ENCODE data around the gene MSH3.
"Not testable (repeated sequence)": the region's sequence is repeated elsewhere in the genome, so short reads cannot be mapped to it uniquely, and the experiment has no call there.

MSH3 gene

DNA sequence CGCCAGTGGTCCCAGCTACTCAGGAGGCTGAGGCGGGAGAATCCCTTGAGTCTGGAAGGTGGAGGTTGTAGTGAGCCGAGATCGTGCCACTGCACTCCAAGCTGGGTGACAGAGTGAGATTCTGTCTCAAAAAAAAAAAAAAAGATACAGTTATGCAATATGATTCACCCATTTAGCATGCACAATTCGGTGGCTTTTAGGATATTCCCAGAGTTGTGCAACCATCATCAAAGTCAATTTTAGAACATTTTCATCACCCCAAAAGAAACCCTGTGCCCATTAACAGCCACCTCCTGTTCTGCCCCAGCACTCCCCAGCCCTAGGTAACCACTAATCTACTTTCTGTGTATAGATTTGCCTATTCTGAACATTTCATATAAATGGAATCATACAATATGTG, 4.7 kb downstream of the MSH3 start:
- H3K27ac Mint-ChIP-seq: no peak overlapping the region
- H3K4me3 Mint-ChIP-seq: no peak overlapping the region
- DNase-seq: no peak
- TF ChIP-seq, protein P1, sequence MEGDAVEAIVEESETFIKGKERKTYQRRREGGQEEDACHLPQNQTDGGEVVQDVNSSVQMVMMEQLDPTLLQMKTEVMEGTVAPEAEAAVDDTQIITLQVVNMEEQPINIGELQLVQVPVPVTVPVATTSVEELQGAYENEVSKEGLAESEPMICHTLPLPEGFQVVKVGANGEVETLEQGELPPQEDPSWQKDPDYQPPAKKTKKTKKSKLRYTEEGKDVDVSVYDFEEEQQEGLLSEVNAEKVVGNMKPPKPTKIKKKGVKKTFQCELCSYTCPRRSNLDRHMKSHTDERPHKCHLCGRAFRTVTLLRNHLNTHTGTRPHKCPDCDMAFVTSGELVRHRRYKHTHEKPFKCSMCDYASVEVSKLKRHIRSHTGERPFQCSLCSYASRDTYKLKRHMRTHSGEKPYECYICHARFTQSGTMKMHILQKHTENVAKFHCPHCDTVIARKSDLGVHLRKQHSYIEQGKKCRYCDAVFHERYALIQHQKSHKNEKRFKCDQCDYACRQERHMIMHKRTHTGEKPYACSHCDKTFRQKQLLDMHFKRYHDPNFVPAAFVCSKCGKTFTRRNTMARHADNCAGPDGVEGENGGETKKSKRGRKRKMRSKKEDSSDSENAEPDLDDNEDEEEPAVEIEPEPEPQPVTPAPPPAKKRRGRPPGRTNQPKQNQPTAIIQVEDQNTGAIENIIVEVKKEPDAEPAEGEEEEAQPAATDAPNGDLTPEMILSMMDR (IDR thresholded peaks at IDR 0.05): no peak
- peaks cover 23% of the 10 kb centered on the region for H3K9me3 Mint-ChIP-seq
- peaks cover 72% of the 10 kb centered on the region for H3K36me3 Mint-ChIP-seq (ENCODE audit: low read depth)
- peaks cover 24% of the 10 kb centered on the region for H3K4me1 Mint-ChIP-seq
- peaks cover 5% of the 10 kb centered on the region for H3K27me3 Mint-ChIP-seq (ENCODE audit: low read depth, poor library complexity)

DNA sequence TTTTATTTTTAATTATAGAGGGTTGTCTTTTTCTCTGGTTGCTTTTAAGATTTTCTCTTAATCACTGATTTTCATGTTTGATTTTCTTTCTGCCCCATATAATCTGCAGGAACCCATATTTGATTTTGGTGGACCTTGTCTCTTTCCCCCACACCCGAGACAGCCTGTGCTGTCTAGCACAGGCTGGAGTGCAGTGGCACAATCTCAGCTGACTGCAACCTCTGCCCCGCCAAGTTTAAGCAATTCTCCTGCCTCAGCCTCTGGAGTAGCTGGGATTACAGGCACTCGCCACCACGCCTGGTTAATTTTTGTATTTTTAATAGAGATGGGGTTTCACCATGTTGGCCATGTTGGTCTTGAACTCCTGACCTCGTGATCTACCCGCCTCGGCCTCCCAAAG, 6.2 kb downstream of the MSH3 start:
- not testable (repeated sequence) for H3K27me3 Mint-ChIP-seq (ENCODE audit: low read depth, poor library complexity); DNase-seq; H3K4me3 Mint-ChIP-seq
- Mint-ChIP-seq H3K4me1 (peaks cover 15% of the 10 kb centered on the region), H3K9me3 (peaks cover 23% of the 10 kb centered on the region), H3K36me3 (ENCODE audit: low read depth) (peaks cover 87% of the 10 kb centered on the region), H3K27ac (peak overlapping the region; percentile 79)

DNA sequence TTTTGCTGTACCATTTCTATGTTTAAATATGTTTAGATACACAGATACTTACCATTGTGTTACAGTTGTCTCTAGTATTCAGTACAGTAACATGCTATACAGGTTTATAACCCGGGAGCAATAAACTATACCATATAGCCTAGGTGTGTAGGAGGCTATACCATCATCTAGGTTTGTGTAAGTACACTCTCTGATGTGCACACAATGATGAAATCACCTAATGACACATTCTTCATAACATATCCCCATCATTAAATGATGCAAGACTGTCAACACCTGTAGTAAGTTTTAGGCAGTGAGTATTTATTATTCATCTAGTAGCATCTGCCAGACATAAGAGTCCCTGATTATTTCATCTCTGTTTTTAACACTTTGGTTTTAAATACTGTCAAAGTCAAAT, 7.7 kb downstream of the MSH3 start:
- TF ChIP-seq, protein P1 (IDR thresholded peaks at IDR 0.05): no peak
- H3K4me3 Mint-ChIP-seq: no peak overlapping the region
- peaks cover 23% of the 10 kb centered on the region for H3K9me3 Mint-ChIP-seq
- peaks cover 5% of the 10 kb centered on the region for H3K27me3 Mint-ChIP-seq (ENCODE audit: low read depth, poor library complexity)
- peaks cover 5% of the 10 kb centered on the region for H3K4me1 Mint-ChIP-seq
- peaks cover 89% of the 10 kb centered on the region for H3K36me3 Mint-ChIP-seq (ENCODE audit: low read depth)
- H3K27ac Mint-ChIP-seq: no peak overlapping the region
- DNase-seq: no peak

DNA sequence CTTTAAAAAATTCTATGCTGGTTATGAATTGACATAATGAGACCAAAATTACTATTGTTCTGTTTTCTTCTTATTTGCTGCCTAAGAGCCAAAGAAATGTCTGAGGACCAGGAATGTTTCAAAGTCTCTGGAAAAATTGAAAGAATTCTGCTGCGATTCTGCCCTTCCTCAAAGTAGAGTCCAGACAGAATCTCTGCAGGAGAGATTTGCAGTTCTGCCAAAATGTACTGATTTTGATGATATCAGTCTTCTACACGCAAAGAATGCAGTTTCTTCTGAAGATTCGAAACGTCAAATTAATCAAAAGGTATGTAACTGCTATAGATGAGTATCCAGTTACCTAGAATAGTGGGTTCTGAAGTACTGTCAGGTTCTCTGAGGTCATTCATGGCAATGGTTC, 10.6 kb downstream of the MSH3 start:
- H3K4me1 Mint-ChIP-seq: no peaks in the 10 kb centered on the region
- TF ChIP-seq, protein P1 (IDR thresholded peaks at IDR 0.05): no peak
- peaks cover 5% of the 10 kb centered on the region for H3K27me3 Mint-ChIP-seq (ENCODE audit: low read depth, poor library complexity)
- no peak overlapping the region for H3K27ac Mint-ChIP-seq
- no peak overlapping the region for H3K4me3 Mint-ChIP-seq
- H3K36me3 Mint-ChIP-seq (ENCODE audit: low read depth): peaks cover 68% of the 10 kb centered on the region
- DNase-seq: no peak
- peaks cover 19% of the 10 kb centered on the region for H3K9me3 Mint-ChIP-seq

DNA sequence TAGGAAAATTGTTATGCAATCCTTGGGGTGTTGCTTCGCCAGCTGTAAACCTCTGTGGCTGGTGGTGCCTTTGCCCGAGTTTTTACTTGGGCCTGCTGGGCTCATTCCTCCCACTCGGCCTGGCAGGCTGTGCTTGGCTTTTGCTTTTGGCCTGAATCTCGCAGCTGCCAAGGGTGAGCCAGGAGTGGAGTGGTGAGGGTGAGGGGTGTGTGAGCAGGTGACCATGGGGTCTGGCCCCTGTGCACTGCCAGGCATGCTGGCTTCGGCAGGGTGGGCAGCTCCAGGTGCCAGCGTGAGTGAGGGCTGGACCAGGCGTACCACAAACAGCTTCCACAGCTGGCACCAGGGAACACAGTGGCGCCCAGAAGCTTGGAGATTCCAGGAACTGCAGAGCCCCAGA, 12.9 kb downstream of the MSH3 start:
- Mint-ChIP-seq H3K4me3 (no peak overlapping the region), H3K27ac (peak overlapping the region; percentile 59), H3K4me1 (peaks cover 8% of the 10 kb centered on the region), H3K27me3 (ENCODE audit: low read depth, poor library complexity) (no peaks in the 10 kb centered on the region), H3K36me3 (ENCODE audit: low read depth) (peaks cover 50% of the 10 kb centered on the region), H3K9me3 (peaks cover 11% of the 10 kb centered on the region)
- TF ChIP-seq, protein P1 (IDR thresholded peaks at IDR 0.05): no peak
- no peak for DNase-seq

DNA sequence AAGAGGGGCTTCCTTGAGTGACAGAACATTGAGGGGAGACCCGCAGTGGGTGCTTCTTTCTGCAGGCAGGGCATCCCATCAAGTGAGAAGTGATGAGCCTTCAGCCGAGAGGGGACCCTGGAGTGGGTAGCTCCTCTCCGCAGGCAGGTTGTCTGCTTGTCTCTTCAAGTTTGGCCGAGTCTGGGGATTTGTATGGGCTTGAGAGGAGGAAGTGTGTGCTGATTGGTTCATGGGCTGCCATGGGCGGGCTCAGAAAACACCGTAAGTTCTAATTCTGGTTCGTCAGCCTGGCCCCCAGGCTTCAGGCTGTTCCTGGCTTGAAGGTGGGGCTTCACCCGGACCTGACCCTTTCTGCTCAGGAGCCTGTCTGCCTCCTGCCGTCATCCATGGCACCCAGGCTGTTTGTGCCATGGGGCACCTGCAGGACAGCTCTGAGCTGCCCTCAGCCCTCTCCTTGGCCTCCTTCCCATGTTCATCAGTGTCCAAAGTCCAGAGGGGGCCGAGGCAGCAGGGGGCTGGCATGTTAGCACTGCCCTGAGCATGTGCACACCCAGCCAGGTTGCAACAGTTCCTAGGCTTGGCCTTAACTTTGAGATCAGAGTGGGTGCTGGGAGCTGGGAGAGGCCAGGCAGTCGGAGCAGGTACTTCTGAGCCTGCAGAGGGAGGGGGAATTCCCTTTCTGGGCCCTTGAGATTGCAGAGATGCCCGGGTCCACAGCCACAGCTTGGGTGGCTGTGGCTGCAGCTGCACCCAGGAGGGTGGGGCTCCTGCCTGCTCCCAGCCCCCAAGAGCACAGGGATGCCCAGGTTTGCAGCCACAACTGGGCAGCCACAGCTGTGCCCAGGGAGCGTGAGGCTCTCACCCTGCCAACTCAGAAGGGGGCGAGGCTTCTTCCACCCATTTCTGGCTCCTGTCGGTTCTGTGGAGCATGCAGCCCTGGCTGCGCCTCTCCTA, 13.8 kb downstream of the MSH3 start:
- Mint-ChIP-seq H3K36me3 (ENCODE audit: low read depth) (peaks cover 46% of the 10 kb centered on the region), H3K27me3 (ENCODE audit: low read depth, poor library complexity) (no peaks in the 10 kb centered on the region), H3K9me3 (peaks cover 3% of the 10 kb centered on the region), H3K27ac (peak overlapping the region; percentile 27), H3K4me3 (no peak overlapping the region), H3K4me1 (peaks cover 8% of the 10 kb centered on the region)
- TF ChIP-seq, protein P1 (IDR thresholded peaks at IDR 0.05): no peak
- DNase-seq: no peak
